Measurements from ENCODE around the gene METTL8.
"Not testable (repeated sequence)": the region's sequence is repeated elsewhere in the genome, so short reads cannot be mapped to it uniquely, and the experiment has no call there.

METTL8 gene

DNA sequence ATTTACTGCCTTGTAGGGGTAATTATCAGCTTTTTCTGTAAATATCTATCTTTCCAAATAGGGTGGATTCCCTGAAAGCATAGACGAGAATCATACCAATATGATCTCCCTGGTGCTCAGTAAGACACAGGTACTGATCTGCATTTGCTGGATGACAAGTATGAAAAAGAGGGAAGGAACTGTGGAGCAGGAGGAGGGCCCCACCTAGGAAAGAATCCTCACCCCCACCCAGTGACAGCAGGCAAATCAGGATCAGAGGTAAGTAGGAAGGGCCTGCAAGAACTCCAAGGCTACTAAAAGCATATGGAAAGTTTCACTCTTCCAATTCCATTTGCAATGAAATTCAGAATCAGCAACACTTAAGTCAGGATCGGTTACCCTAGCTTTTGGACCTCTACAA is 42.3 kb downstream of the METTL8 start:
- Histone ChIP-seq H3K9me3 (ENCODE audit: low read length) (no peaks in the 10 kb centered on the region), H3K9ac (ENCODE audit: low read length) (no peak overlapping the region), H3K4me3 (ENCODE audit: low read depth in 1 of 2, low read length in 2 of 2) (no peak overlapping the region), H3K36me3 (ENCODE audit: insufficient read depth, low read length) (no peaks in the 10 kb centered on the region), H3K27ac (ENCODE audit: low read depth, low read length) (no peak overlapping the region), H3K27me3 (ENCODE audit: control insufficient read depth in 1 of 2, insufficient read depth in 2 of 2, low read length in 2 of 2) (no peaks in the 10 kb centered on the region), H3K4me1 (ENCODE audit: insufficient read depth, low read length) (no peaks in the 10 kb centered on the region)

DNA sequence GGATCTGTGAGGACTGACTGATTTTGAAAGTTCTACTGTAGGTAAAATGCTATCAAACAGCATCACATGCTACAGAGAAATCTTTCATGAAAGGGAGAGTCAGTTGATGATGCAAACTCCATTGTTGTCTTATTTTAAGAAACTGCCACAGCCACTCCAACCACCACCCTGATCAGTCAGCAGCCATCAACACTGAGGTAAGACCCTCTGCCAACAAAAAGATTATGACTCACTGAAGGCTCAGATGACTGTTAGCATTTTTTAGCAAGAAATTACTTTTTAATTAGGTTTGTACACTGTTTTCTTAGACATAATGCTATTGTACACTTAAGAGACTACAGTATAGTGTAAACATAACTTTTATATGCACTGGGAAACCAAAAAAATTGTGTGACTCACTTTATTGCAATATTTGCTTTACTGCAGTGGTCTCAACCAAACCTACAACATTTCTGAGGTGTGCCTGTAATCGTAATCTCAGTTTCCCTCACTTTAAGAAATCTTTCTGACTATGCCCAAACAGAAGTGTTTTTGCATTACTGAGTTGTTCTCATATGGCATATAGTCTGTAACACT is 42.8 kb downstream of the METTL8 start:
- Histone ChIP-seq H3K4me1 (ENCODE audit: insufficient read depth, low read length) (no peaks in the 10 kb centered on the region), H3K36me3 (ENCODE audit: insufficient read depth, low read length) (no peaks in the 10 kb centered on the region), H3K27ac (ENCODE audit: low read depth, low read length) (no peak overlapping the region), H3K9me3 (ENCODE audit: low read length) (no peaks in the 10 kb centered on the region), H3K27me3 (ENCODE audit: control insufficient read depth in 1 of 2, insufficient read depth in 2 of 2, low read length in 2 of 2) (no peaks in the 10 kb centered on the region), H3K4me3 (ENCODE audit: low read depth in 1 of 2, low read length in 2 of 2) (no peak overlapping the region), H3K9ac (ENCODE audit: low read length) (no peak overlapping the region)

DNA sequence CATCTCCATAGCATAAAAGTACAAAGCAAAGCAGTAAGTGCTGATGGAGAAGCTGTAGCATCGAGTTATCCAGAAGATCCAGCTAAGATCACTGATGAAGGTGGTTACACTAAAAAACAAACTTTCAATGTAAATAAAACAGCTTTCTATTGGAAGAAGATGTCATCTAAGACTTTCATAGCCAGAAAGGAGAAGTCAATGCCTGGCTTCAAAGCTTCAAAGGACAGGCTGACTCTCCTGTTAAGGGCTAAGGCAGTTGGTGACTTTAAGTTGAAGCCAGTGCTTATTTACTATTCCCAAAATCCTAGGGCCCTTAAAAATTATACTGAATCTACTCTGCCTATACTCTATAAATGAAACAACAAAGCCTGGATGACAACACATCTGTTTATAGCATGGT is 44.0 kb downstream of the METTL8 start:
- Histone ChIP-seq H3K9me3 (ENCODE audit: low read length) (no peaks in the 10 kb centered on the region), H3K4me1 (ENCODE audit: insufficient read depth, low read length) (no peaks in the 10 kb centered on the region), H3K36me3 (ENCODE audit: insufficient read depth, low read length) (no peaks in the 10 kb centered on the region), H3K9ac (ENCODE audit: low read length) (no peak overlapping the region), H3K4me3 (ENCODE audit: low read depth in 1 of 2, low read length in 2 of 2) (no peak overlapping the region), H3K27me3 (ENCODE audit: control insufficient read depth in 1 of 2, insufficient read depth in 2 of 2, low read length in 2 of 2) (no peaks in the 10 kb centered on the region), H3K27ac (ENCODE audit: low read depth, low read length) (no peak overlapping the region)

DNA sequence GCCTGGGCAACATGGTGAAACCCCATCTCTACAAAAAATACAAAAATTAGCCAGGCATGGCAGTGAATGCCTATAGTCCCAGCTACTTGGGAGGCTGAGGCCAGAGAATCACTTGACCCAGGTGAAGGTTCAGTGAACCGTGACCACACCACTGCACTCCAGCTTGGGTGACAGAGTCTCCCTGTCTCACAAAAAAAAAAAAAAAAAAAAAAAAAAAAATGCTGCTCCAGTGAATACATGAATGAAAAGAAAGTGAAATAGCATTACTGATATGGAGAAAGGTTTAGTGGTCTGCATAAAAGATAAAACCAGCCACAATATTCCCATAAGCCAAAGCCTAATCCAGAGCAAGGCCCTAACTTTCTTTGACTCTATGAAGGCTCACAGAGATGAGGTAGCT is 44.5 kb downstream of the METTL8 start:
- Histone ChIP-seq H3K9ac (ENCODE audit: low read length) (no peak overlapping the region), H3K4me1 (ENCODE audit: insufficient read depth, low read length) (no peaks in the 10 kb centered on the region), H3K27ac (ENCODE audit: low read depth, low read length) (no peak overlapping the region), H3K4me3 (ENCODE audit: low read depth in 1 of 2, low read length in 2 of 2) (no peak overlapping the region), H3K9me3 (ENCODE audit: low read length) (no peaks in the 10 kb centered on the region), H3K27me3 (ENCODE audit: control insufficient read depth in 1 of 2, insufficient read depth in 2 of 2, low read length in 2 of 2) (no peaks in the 10 kb centered on the region), H3K36me3 (ENCODE audit: insufficient read depth, low read length) (no peaks in the 10 kb centered on the region)

DNA sequence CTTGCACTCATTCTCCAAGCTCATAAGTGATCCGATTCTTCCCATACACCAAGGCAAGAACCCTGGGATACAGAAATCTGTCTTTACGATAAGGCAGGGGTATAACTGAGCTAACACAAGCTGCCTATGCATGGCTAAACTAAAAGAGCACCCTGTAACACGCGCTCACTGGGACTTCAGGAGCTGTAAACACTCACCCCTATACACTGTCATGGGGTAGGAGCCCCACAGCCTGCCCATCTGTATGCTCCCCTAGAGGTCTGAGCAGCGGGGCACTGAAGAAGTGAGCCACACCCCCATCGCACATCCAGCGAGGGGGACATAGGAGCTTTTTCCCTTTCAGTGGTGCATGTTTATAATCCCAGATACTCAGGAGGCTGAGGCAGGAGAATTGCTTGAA is 46.7 kb downstream of the METTL8 start:
- no peak overlapping the region for H3K27ac ChIP-seq (ENCODE audit: low read depth, low read length)
- H3K9ac ChIP-seq (ENCODE audit: low read length): no peak overlapping the region
- H3K4me1 ChIP-seq (ENCODE audit: insufficient read depth, low read length): no peaks in the 10 kb centered on the region
- peaks cover 5% of the 10 kb centered on the region for H3K36me3 ChIP-seq (ENCODE audit: insufficient read depth, low read length)
- H3K9me3 ChIP-seq (ENCODE audit: low read length): no peaks in the 10 kb centered on the region
- no peaks in the 10 kb centered on the region for H3K27me3 ChIP-seq (ENCODE audit: control insufficient read depth in 1 of 2, insufficient read depth in 2 of 2, low read length in 2 of 2)
- no peak overlapping the region for H3K4me3 ChIP-seq (ENCODE audit: low read depth in 1 of 2, low read length in 2 of 2)

DNA sequence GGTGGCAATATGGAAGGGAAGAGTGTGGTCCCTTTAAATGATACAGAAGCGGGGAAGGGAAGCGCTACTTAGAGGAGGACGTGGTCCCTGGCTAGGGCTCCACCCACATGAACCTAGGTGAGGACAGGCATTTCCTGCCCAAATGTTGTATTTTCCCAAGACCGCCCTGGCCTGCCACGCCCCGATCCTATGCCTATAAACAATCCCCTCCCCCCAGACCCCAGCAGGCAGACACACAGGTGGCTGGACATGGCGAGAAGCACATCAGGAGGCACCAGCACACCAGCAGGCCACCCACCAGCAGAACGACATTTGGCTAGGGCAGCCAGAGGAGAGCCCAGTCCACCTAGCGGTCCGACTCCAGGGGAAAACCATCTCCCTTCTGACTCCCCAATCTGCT is 47.2 kb downstream of the METTL8 start:
- Histone ChIP-seq H3K9ac (ENCODE audit: low read length) (no peak overlapping the region), H3K27ac (ENCODE audit: low read depth, low read length) (no peak overlapping the region), H3K27me3 (ENCODE audit: control insufficient read depth in 1 of 2, insufficient read depth in 2 of 2, low read length in 2 of 2) (no peaks in the 10 kb centered on the region), H3K9me3 (ENCODE audit: low read length) (no peaks in the 10 kb centered on the region), H3K4me1 (ENCODE audit: insufficient read depth, low read length) (no peaks in the 10 kb centered on the region), H3K4me3 (ENCODE audit: low read depth in 1 of 2, low read length in 2 of 2) (no peak overlapping the region), H3K36me3 (ENCODE audit: insufficient read depth, low read length) (peaks cover 5% of the 10 kb centered on the region)

DNA sequence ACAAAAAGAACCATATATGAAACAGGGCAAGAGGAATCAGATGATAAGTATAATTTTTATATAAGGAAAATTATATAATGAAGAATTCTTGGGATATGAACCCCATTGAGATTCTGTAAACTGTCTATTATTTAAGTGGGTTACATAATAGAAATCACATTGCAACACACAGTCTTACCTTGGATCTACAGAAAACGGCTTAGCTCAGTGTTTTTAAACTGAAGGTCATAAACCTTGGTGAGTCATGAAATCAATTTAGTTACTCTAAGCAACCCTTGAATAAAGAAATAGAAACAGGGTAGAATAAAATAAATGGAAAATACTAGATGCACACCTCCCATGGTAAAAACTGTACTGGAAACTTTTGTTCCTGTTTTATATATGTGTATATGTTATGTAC is 50.7 kb downstream of the METTL8 start:
- peaks cover 5% of the 10 kb centered on the region for H3K36me3 ChIP-seq (ENCODE audit: insufficient read depth, low read length)
- no peaks in the 10 kb centered on the region for H3K27me3 ChIP-seq (ENCODE audit: control insufficient read depth in 1 of 2, insufficient read depth in 2 of 2, low read length in 2 of 2)
- no peaks in the 10 kb centered on the region for H3K4me1 ChIP-seq (ENCODE audit: insufficient read depth, low read length)
- no peaks in the 10 kb centered on the region for H3K9me3 ChIP-seq (ENCODE audit: low read length)
- H3K9ac ChIP-seq (ENCODE audit: low read length): no peak overlapping the region
- no peak overlapping the region for H3K27ac ChIP-seq (ENCODE audit: low read depth, low read length)
- no peak overlapping the region for H3K4me3 ChIP-seq (ENCODE audit: low read depth in 1 of 2, low read length in 2 of 2)

DNA sequence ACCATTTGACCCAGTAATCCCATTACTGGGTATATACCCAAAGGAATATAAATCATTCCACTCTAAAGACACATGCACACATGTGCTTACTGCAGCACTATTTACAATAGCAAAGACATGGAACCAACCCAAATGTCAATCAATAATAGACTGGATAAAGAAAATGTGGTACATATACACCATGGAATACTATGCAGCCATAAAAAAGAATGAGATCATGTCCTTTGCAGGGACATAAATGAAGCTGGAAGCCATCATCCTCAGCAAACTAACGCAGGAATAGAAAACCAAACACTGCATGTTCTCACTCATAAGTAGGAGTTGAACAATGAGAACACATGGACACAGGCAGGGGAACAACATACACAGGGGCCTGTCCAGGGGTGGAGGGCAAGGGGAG is 51.6 kb downstream of the METTL8 start:
- not testable (repeated sequence) for H3K36me3 ChIP-seq (ENCODE audit: insufficient read depth, low read length); H3K4me1 ChIP-seq (ENCODE audit: insufficient read depth, low read length); H3K27me3 ChIP-seq (ENCODE audit: control insufficient read depth in 1 of 2, insufficient read depth in 2 of 2, low read length in 2 of 2); H3K27ac ChIP-seq (ENCODE audit: low read depth, low read length); H3K9me3 ChIP-seq (ENCODE audit: low read length); H3K9ac ChIP-seq (ENCODE audit: low read length); H3K4me3 ChIP-seq (ENCODE audit: low read depth in 1 of 2, low read length in 2 of 2)

DNA sequence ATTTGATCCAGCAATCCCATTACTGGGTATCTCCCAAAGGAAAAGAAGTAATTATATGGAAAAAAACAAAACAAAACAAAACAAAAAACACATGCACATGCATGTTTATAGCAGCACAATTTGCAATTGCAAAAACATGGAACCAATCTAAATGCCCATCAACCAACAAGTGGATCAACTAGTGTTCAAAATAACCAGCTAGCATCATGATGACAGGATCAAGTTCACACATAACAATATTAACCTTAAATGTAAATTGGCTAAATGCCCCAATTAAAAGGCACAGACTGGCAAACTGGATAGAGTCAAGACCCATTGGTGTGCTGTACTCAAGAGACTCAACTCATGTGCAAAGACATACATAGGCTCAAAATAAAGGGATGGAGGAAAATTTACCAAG is 55.9 kb downstream of the METTL8 start:
- not testable (repeated sequence) for H3K4me3 ChIP-seq (ENCODE audit: low read depth in 1 of 2, low read length in 2 of 2); H3K9ac ChIP-seq (ENCODE audit: low read length); H3K27me3 ChIP-seq (ENCODE audit: control insufficient read depth in 1 of 2, insufficient read depth in 2 of 2, low read length in 2 of 2); H3K4me1 ChIP-seq (ENCODE audit: insufficient read depth, low read length); H3K9me3 ChIP-seq (ENCODE audit: low read length); H3K27ac ChIP-seq (ENCODE audit: low read depth, low read length); H3K36me3 ChIP-seq (ENCODE audit: insufficient read depth, low read length)

DNA sequence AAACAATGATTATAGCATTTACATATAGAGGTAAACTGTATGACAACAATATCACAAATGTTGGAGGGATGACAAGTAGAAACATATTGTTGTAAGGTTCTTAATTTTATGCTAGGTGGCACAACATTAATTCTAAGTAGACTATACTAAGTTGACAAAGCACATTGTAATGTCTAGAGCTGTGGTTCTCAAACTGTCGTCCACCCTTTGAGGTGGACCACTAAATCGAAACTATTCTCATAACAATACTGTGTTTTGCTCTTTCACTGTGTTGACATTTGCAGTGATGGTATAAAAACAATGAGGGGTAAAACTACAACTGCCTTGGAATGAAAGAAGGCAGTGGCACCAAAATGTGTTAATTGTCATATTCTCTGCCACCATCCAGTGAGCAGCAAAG is 66.1 kb downstream of the METTL8 start:
- H3K9ac ChIP-seq (ENCODE audit: low read length): no peak overlapping the region
- H3K4me3 ChIP-seq (ENCODE audit: low read depth in 1 of 2, low read length in 2 of 2): no peak overlapping the region
- H3K36me3 ChIP-seq (ENCODE audit: insufficient read depth, low read length): no peaks in the 10 kb centered on the region

DNA sequence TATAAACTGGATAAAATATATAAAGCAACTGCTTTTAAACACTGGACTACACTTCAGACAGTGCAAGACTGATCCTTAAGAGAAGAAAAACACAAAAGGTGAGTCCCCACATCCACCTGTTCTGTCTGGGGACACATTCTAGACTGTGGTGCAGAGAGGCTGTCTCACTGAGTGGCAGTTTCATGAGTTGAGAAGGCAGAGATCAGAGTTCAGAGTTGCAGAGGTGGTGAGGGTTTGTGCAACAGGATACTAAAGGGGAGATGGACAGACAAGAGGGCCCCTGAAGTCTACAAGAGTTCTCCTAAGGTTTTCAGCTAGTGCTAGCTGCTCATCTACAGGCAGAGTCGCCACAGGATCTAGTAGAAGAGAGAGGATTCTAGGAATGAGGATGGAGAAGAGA is 68.0 kb downstream of the METTL8 start:
- Histone ChIP-seq H3K9me3 (ENCODE audit: low read length) (no peaks in the 10 kb centered on the region), H3K36me3 (ENCODE audit: insufficient read depth, low read length) (no peaks in the 10 kb centered on the region), H3K4me1 (ENCODE audit: insufficient read depth, low read length) (no peaks in the 10 kb centered on the region), H3K27ac (ENCODE audit: low read depth, low read length) (no peak overlapping the region), H3K9ac (ENCODE audit: low read length) (no peak overlapping the region), H3K27me3 (ENCODE audit: control insufficient read depth in 1 of 2, insufficient read depth in 2 of 2, low read length in 2 of 2) (no peaks in the 10 kb centered on the region), H3K4me3 (ENCODE audit: low read depth in 1 of 2, low read length in 2 of 2) (no peak overlapping the region)

More for the DNA sequence above, 66.1 kb downstream of the METTL8 start:
- Histone ChIP-seq H3K9me3 (ENCODE audit: low read length) (no peaks in the 10 kb centered on the region), H3K27ac (ENCODE audit: low read depth, low read length) (no peak overlapping the region), H3K4me1 (ENCODE audit: insufficient read depth, low read length) (no peaks in the 10 kb centered on the region), H3K27me3 (ENCODE audit: control insufficient read depth in 1 of 2, insufficient read depth in 2 of 2, low read length in 2 of 2) (no peaks in the 10 kb centered on the region)

DNA sequence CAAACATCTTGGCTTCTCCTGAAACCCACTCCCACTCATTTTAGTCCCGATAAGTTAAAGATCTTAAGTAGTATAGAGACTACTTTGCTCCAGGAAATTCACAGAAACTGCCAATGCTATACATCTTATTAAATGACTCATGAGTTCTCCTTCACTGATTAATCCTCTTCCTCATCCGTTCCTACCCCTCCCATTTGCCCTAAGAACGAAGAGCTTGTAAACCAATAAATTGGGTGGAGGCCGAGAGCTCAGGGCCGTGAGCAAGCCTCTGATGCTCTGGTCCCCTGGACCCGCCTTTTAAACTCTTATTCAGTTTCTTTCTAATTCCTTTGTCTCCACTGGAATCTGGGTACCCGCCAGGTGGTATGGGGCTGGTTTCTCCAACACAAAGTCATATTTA is 68.6 kb downstream of the METTL8 start:
- Histone ChIP-seq H3K27ac (ENCODE audit: low read depth, low read length) (no peak overlapping the region), H3K9me3 (ENCODE audit: low read length) (no peaks in the 10 kb centered on the region), H3K4me1 (ENCODE audit: insufficient read depth, low read length) (peaks cover 4% of the 10 kb centered on the region), H3K27me3 (ENCODE audit: control insufficient read depth in 1 of 2, insufficient read depth in 2 of 2, low read length in 2 of 2) (no peaks in the 10 kb centered on the region), H3K36me3 (ENCODE audit: insufficient read depth, low read length) (no peaks in the 10 kb centered on the region), H3K4me3 (ENCODE audit: low read depth in 1 of 2, low read length in 2 of 2) (no peak overlapping the region), H3K9ac (ENCODE audit: low read length) (no peak overlapping the region)
